ENCODE results near the gene NUP205.

Gene NUP205

DNA sequence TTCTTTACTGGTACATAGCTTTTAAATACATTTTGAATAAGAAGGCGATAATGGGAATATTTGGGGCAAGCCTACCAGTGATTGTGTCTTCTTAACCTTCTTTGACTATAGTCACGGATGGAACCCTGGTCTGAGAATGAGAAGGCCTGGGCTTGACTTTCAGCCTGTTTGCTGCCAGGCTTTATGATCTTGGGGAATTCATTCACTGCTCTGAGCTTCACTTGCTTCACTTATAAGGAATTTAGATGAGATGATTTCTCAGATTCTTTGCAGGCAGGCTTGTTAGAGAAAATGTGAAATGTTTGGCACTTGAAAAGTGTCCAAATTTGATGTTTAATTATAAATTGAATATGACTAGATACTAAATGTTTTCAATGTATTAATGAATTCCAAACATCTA lies 42.5 kb downstream of the NUP205 start:
- Histone ChIP-seq H3K27me3 (ENCODE audit: low read depth, low read length) (no peaks in the 10 kb centered on the region), H3K9me3 (ENCODE audit: insufficient read depth, low read length) (no peaks in the 10 kb centered on the region), H3K79me2 (ENCODE audit: low read length) (no peaks in the 10 kb centered on the region), H4K20me1 (ENCODE audit: insufficient read depth, low read length) (no peaks in the 10 kb centered on the region), H2AFZ (ENCODE audit: low read depth, low read length) (no peak overlapping the region), H3K9ac (ENCODE audit: low read length) (no peak overlapping the region), H3K4me2 (ENCODE audit: low read length) (no peak overlapping the region), H3K4me1 (ENCODE audit: low read length) (no peaks in the 10 kb centered on the region), H3K36me3 (replicated peaks; ENCODE audit: low read depth, low read length) (peaks cover 59% of the 10 kb centered on the region), H3K27ac (ENCODE audit: low read length) (no peak overlapping the region), H3K4me3 (ENCODE audit: low read length) (no peak overlapping the region)
- no peak for TF ChIP-seq EZH2phosphoT487 (IDR thresholded peaks at IDR 0.05; ENCODE audit: low read depth)
- TF ChIP-seq, protein P1, sequence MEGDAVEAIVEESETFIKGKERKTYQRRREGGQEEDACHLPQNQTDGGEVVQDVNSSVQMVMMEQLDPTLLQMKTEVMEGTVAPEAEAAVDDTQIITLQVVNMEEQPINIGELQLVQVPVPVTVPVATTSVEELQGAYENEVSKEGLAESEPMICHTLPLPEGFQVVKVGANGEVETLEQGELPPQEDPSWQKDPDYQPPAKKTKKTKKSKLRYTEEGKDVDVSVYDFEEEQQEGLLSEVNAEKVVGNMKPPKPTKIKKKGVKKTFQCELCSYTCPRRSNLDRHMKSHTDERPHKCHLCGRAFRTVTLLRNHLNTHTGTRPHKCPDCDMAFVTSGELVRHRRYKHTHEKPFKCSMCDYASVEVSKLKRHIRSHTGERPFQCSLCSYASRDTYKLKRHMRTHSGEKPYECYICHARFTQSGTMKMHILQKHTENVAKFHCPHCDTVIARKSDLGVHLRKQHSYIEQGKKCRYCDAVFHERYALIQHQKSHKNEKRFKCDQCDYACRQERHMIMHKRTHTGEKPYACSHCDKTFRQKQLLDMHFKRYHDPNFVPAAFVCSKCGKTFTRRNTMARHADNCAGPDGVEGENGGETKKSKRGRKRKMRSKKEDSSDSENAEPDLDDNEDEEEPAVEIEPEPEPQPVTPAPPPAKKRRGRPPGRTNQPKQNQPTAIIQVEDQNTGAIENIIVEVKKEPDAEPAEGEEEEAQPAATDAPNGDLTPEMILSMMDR (IDR thresholded peaks at IDR 0.05; ENCODE audit: low read depth, low read length): no peak

DNA sequence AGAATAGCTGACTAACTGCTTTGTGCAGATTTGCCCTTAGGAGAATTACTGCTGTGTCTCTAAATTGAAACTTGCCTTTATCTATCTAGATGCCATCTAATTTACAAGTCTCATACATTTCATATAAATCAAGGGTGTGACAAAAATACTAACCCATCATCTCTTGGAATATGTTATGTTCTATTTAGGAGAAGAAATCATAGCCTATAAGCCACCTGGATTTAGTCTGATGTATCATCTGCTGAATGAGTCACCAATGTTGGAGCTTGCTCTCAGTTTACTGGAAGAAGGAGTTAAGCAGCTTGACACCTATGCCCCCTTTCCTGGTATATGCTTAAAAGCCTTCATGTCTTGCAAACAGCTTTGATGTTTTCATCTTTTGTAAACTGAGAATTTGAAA lies 43.5 kb downstream of the NUP205 start:
- no peak overlapping the region for H3K27ac ChIP-seq (ENCODE audit: low read length)

DNA sequence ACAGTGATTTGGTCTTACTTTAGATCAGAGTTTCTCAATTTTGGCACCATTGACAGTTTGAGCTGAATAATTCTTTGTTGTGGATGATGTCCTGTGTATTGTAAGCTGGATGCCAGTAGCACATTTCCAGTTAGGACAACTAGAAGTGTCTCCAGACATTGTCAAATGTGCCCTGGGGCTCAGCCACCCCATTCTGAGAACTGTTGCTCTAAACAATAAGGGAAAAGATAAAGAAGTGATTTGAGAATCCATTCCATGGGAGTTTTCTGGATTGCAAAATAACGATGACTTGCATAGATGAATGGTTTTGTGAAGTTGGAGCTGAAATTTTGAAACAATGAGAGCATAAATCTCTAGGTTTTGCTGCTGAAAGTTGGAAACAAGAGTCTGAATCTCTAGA lies 44.6 kb downstream of the NUP205 start:
- peaks cover 71% of the 10 kb centered on the region for H3K36me3 ChIP-seq (replicated peaks; ENCODE audit: low read depth, low read length)
- H3K9me3 ChIP-seq (ENCODE audit: insufficient read depth, low read length): no peaks in the 10 kb centered on the region
- H3K9ac ChIP-seq (ENCODE audit: low read length): no peak overlapping the region
- H3K4me1 ChIP-seq (ENCODE audit: low read length): no peaks in the 10 kb centered on the region
- H3K4me2 ChIP-seq (ENCODE audit: low read length): no peak overlapping the region
- no peak overlapping the region for H3K4me3 ChIP-seq (ENCODE audit: low read length)
- H3K27ac ChIP-seq (ENCODE audit: low read length): no peak overlapping the region
- TF ChIP-seq, protein P1 (IDR thresholded peaks at IDR 0.05; ENCODE audit: low read depth, low read length): no peak
- TF ChIP-seq EZH2phosphoT487 (IDR thresholded peaks at IDR 0.05; ENCODE audit: low read depth): no peak
- no peak overlapping the region for H2AFZ ChIP-seq (ENCODE audit: low read depth, low read length)
- no peaks in the 10 kb centered on the region for H3K27me3 ChIP-seq (ENCODE audit: low read depth, low read length)
- no peaks in the 10 kb centered on the region for H4K20me1 ChIP-seq (ENCODE audit: insufficient read depth, low read length)
- no peaks in the 10 kb centered on the region for H3K79me2 ChIP-seq (ENCODE audit: low read length)

More for the DNA sequence above, 43.5 kb downstream of the NUP205 start:
- peaks cover 65% of the 10 kb centered on the region for H3K36me3 ChIP-seq (replicated peaks; ENCODE audit: low read depth, low read length)
- no peak overlapping the region for H2AFZ ChIP-seq (ENCODE audit: low read depth, low read length)
- no peak overlapping the region for H3K9ac ChIP-seq (ENCODE audit: low read length)
- no peaks in the 10 kb centered on the region for H3K4me1 ChIP-seq (ENCODE audit: low read length)
- H3K9me3 ChIP-seq (ENCODE audit: insufficient read depth, low read length): no peaks in the 10 kb centered on the region
- no peak overlapping the region for H3K4me2 ChIP-seq (ENCODE audit: low read length)
- TF ChIP-seq, protein P1 (IDR thresholded peaks at IDR 0.05; ENCODE audit: low read depth, low read length): no peak
- TF ChIP-seq EZH2phosphoT487 (IDR thresholded peaks at IDR 0.05; ENCODE audit: low read depth): no peak
- no peaks in the 10 kb centered on the region for H4K20me1 ChIP-seq (ENCODE audit: insufficient read depth, low read length)
- H3K27me3 ChIP-seq (ENCODE audit: low read depth, low read length): no peaks in the 10 kb centered on the region
- H3K4me3 ChIP-seq (ENCODE audit: low read length): no peak overlapping the region
- no peaks in the 10 kb centered on the region for H3K79me2 ChIP-seq (ENCODE audit: low read length)

DNA sequence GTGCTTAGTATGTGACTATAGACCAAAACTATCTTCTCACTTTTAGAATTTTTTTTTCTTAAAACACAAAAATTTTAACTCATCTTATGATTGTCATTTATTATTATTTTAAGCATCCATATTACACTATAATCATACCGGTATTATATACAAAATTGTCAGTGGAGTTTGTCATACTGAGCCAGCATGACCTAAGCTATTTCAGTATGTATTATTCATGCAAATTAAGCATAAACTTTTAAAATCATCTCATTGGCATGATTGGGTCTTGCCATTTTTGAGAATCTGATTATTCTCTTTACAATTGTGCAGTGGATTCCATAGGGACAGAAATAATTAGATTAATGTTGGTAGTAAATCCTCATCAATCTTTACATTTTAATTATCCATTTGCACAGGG lies 58.4 kb downstream of the NUP205 start:
- no peak overlapping the region for H3K27ac ChIP-seq (ENCODE audit: low read length)
- H2AFZ ChIP-seq (ENCODE audit: low read depth, low read length): no peak overlapping the region
- H3K27me3 ChIP-seq (ENCODE audit: low read depth, low read length): no peaks in the 10 kb centered on the region
- no peaks in the 10 kb centered on the region for H4K20me1 ChIP-seq (ENCODE audit: insufficient read depth, low read length)
- H3K4me2 ChIP-seq (ENCODE audit: low read length): no peak overlapping the region
- no peaks in the 10 kb centered on the region for H3K4me1 ChIP-seq (ENCODE audit: low read length)
- no peak overlapping the region for H3K4me3 ChIP-seq (ENCODE audit: low read length)
- H3K9ac ChIP-seq (ENCODE audit: low read length): no peak overlapping the region
- no peak for TF ChIP-seq EZH2phosphoT487 (IDR thresholded peaks at IDR 0.05; ENCODE audit: low read depth)
- TF ChIP-seq, protein P1 (IDR thresholded peaks at IDR 0.05; ENCODE audit: low read depth, low read length): no peak
- H3K36me3 ChIP-seq (replicated peaks; ENCODE audit: low read depth, low read length): peaks cover 38% of the 10 kb centered on the region
- H3K9me3 ChIP-seq (ENCODE audit: insufficient read depth, low read length): no peaks in the 10 kb centered on the region
- no peaks in the 10 kb centered on the region for H3K79me2 ChIP-seq (ENCODE audit: low read length)
